Glomerular visceral epithelial cell (primary cell): ENCODE data around the gene PPP1R16B.
"Not testable (repeated sequence)": the region's sequence is repeated elsewhere in the genome, so short reads cannot be mapped to it uniquely, and the experiment has no call there.

Experiments
- DNase-seq: peaks from one replicate; pipeline ENCODE4 v3.0.0-alpha.2; 2016; ENCODE audit errors: extremely low spot score

Gene PPP1R16B

GRCh38 chr20:38935285-38935684 lies 129.8 kb downstream of the PPP1R16B start:
- DNase-seq: peak; percentile 25

DNA sequence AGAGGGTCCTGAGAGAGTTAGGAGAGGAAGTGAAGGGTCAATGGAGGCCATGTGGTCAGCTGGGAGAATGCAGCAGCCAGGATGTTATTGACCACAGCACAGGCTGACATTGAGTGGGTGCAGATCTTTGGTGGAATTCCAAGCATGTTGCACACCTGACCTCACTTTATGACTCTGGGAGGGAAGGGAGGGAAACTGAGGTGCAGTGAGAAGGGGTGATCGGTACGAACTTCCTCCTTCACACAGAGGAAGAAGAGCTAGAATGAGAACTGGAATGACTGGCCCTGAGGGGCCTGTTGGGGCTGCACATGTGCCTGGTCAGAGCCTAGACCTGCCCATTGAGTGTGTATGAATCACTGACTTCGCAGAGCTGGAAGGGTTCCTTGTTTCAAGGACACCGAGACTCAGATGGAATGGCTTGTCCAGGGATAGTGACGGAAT lies 130.5 kb downstream of the PPP1R16B start:
- peak; percentile 33 for DNase-seq

- no peak for DNase-seq
Measured at GRCh38 chr20:38937000-38937399, 131.5 kb downstream of the PPP1R16B start.

DNA sequence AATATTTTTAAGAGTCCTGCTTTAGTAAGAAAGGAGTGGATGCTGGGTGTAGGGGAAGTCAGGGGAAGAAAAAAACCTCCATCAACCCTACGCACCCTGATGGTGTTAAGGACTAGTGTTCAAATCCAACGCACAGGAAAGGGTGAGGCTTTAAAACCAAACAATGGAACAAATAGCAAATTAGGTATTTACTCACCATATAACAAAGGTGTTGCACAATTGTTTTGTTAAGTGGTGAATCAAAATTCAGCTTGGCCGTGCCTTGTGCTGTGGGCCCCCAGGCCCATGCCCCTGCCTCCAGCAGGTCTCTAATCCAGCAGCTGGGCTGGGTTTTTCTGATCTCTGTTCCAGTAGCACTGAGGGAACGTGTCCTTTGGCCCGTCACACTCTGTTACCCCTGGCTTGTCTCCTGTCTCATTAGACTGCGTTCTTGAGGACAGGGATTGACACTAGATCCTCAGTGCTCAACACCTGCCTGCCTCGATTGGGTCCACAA lies 132.5 kb downstream of the PPP1R16B start:
- no peak for DNase-seq

DNA sequence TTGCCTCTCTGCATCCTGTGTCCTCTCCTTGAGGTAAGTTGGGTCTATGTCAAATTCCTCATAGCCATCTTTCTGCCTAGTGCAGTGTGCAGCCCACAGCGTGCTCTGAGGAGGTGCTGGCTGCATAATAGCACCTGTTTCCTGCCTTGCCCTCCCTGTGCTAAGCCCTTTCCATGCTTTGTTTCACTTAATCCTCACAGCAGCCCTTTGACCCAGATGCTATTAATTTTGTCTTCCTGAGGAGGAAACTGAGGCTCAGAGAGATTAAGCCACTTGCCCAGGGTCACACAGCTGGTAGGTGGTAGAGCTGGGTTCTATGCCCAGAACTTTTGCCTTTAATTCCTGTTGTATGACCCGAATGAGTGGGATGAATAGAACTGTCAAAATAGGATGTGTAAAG lies 134.2 kb downstream of the PPP1R16B start:
- no peak for DNase-seq

DNA sequence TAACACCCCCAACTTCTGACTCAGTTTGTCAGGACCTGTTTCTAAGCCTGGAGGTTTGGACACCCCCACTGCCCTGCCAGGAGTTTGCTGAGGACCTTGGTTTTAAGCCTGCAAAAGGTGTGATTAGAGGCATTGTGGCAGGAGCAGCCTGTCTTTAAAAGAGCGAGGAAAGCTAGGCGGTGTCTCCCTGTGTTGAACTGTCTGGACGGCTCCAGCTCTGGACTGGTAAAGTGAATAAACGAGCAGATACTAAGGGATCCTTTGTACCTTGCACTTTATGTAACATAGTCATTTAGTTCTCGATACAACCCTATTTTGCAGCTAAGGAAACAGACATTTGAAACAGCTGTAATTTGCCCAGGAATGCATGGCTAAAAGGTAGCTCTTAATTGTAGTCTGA lies 135.1 kb downstream of the PPP1R16B start:
- DNase-seq: no peak

GRCh38 chr20:38941726-38942389 lies 136.4 kb downstream of the PPP1R16B start:
- no peak for DNase-seq

DNA sequence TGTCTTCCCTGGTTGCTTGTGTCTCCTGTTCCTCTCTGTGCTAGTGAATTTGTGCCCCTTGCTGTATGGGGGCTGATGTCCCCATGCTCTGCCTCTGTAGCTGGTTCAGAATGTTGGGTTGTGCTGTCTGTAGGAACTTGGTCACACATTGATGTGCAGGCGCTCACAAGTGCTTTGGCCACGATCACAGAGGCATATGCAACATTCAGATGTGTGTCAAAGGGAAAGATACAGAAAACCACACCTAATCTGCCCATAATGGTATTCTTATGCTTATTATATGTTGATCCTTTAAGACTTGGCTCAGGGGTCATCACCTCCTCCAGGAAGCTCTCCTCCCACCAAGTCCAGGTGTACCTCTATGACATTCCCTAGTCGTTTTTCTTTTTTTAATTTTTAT lies 139.5 kb downstream of the PPP1R16B start:
- DNase-seq: no peak

DNA sequence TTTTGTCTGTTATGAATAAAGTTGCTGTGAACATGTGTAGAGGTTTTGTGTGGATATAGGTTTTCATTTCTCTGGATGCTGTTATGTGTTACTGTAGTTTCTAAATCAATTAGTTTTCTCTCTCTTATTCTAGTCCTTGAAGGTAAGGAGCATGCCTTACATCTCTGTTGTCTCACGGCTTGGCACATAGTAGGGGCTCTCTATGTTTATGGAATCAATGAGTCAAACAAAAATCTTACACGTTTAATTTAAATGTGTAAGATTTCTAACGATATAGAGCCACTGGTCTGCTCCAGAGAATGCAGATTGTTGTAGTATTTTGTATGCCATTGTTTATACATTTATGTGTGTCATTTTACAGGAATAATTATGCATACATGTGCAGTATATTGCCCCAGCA lies 141.3 kb downstream of the PPP1R16B start:
- DNase-seq: no peak

DNA sequence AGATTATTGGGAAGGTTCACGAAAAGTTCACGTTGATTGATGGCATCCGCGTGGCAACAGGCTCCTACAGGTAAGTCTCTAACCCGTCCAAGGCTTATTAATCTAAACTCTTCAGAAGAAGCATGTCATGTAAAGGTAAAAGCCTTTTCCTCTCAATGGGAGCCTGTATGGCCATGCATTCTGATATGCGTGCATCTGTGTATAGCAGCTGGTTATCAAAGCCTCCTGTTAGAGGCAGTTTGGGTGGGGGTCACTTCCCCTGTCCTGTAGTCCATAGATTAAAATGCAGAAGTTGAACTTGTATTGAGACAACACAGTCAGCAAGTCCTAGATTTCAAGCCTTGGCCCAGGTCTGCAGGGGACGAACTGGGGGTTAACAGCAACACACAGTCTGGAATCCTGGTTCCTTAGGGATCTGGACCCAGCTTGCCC lies 142.4 kb downstream of the PPP1R16B start:
- DNase-seq: no peak

DNA sequence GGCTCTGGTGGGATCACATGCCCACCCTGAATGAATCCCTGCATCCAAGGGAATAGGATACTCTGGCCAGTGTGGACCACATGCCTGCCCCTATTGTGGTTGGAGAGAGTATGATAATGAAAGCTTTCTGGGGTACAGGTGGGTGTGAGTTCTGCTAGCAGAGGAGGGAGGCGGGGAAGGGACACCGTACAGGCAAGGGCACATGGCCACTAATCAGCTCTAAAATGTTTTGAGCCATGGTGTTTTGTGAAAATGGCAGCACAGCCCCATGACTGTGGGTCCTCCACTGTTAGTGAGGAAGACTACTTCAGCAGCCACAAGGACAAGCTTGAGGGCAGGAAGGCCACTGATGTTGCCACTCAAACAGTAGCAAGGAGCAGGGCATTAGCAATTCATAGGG lies 144.8 kb downstream of the PPP1R16B start:
- DNase-seq: no peak

DNA sequence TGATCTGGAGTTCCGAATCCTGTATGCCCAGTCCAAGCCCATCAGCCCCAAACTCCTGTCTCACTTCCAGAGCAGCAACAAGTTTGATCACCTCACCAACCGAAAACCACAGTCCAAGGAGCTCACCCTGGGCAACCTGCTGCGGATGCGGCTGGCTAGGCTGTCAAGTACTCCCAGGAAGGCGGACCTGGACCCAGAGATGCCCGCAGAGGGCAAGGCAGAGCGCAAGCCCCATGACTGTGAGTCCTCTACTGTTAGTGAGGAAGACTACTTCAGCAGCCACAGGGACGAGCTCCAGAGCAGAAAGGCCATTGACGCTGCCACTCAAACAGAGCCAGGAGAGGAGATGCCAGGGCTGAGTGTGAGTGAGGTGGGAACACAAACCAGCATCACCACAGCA lies 146.1 kb downstream of the PPP1R16B start:
- DNase-seq: no peak

DNA sequence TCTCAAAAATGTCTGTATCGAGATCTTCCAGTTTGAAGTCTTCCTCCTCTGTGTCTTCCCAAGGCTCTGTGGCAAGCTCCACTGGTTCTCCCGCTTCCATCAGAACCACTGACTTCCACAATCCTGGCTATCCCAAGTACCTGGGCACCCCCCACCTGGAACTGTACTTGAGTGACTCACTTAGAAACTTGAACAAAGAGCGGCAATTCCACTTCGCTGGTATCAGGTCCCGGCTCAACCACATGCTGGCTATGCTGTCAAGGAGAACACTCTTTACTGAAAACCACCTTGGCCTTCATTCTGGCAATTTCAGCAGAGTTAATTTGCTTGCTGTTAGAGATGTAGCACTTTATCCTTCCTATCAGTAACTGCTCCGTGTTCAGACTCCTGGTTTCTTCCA lies 146.7 kb downstream of the PPP1R16B start:
- no peak for DNase-seq

- no peak for DNase-seq
Measured at GRCh38 chr20:38953630-38954340, 148.3 kb downstream of the PPP1R16B start.

DNA sequence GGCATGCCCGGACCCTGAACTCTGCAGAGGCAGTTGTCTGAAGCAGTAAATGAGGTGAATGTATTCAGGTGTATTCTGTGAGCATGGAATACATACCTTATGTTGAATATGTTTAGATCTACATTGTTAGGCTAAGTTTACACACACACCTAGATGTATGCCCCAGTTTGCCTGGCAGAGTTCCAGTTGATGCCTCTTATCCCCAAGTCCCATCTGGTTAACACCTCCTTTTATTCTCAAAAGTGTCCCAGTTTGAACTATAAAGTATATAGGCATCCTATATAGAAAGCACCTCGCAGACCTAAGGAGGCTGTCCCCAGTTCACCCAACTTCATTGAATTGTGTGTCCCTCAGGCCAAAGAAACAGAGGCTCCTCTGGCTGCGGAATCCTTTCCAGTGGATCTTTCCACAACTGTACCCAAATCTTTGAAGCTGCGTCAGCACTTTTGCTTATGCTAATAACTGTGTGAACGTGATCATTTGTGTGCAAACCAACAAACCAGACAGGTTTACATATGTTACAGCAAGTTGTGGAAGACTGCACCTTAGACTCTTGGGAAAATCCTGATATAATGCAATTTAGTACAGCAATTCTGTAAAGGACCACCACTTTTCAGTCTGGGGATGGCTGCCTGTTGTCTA lies 151.9 kb downstream of the PPP1R16B start:
- DNase-seq: no peak

DNA sequence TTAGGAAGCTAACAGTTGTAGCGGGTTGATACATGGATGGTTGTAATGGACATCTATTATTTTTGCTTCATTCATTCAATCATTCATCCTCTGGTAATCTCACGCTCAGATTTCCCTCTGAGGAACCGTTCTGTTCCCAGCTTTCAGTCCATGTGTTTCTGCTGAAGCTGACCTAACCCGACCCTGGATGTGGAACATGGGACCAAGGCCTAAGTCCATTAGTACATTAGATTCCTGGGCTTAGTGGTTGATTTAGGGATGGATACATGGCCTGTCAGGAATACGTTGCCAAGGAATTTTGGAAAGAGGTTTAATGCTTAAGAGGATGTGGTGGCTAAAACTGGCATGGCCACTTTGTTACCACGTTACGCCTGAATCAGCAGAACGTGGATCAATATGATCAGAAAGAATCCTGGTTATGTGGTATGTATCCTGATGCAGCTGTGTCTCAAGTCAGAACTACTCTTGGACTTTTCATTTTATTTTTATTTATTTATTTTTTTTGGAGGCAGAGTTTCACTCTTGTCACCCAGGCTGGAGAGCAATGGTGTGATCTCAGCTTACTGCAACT lies 152.5 kb downstream of the PPP1R16B start:
- DNase-seq: no peak

DNA sequence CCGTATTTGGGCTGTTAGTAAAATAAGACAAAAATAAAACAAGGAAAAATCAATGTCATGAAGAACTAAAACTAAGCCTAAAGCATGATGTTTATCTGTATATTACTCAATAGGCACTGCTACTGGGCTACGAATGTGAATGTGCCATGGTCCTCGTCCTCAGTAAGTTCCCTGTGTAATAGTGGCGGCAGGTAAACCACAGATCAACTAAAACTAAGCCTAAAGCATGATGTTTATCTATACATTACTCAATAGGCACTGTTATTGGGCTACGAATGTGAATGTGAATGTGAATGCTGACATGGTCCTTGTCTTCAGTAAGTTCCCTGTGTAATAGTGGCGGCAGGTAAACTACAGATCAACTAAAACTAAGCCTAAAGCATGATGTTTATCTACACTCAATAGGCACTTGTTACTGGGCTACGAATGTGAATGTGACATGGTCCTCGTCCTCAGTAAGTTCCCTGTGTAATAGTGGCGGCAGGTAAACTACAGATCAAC lies 154.7 kb downstream of the PPP1R16B start:
- not testable (repeated sequence) for DNase-seq

GRCh38 chr20:38961530-38962043 lies 156.1 kb downstream of the PPP1R16B start:
- DNase-seq: peak; percentile 15

DNA sequence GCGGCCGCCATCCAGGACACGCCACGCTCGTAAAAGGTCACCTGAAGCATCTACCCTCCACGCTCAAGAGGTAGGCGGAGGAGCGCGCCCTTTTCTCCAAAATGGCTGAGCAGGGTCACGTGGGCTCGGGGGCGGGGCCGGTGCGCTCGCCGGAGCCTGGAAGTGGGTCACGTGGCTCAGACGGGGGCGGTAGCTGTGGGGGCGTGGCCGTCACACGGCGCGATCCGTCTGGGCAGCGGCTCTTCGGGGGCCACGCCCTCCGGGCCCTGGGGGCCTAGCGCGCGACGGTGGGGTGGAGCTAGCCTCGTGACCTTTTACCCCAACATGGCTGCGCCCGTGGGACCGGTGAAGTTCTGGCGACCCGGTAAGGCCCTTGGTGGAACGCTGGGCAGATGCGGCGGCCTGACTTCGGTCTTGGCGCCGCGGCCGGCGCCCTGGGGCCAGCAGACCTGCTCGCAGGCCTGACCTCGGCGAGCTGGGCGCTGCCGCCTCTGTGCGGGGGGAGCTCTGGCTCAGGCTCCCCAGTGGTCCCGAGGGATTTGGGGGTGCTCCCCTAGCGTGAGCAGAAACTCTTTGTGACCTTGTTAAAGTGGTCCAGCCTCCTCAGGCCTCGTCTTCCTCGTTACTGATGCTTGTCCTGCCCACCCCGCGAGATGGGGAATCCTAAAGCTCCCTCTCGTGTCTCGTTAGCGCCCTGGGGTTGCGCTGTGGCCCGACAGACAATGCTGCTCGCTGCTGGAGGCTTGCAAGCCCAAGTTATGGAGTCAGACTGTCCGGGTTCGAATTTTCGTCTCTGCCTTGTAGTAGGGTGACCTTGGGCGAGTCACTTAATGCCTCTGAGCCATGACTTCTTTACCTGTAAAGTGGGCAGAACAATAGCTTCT lies 156.8 kb downstream of the PPP1R16B start, which contains the start of gene DHX35:
Gene DHX35 (plus strand): TSS at position 301 of the 884 bp plus-strand sequence. CDS start 24 bp downstream, at position 325.
- peak; percentile 99 for DNase-seq

GRCh38 chr20:38962928-38963401 lies 157.5 kb downstream of the PPP1R16B start:
- DNase-seq: no peak

DNA sequence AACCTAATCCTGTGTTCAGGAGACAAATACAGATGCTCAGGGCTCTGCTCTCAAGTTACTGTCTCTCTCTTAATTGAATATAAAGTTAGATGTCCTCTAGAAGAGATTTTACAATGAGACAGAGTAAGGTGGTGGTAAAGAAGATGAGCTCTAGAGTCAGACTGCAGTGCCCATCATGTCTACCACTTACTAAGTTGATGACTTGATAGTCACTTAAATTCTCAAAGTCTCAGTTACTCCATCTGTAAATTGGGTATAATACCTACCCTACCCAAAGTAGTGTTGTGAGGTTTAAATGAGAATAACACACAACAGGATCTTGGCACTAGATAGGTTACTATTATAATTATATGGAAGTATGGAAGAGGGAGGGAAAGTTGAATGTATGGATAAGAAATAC lies 158.2 kb downstream of the PPP1R16B start:
- DNase-seq: no peak
